HL-60 (cell line): ENCODE results near the gene CLCNKB.
"Not testable (repeated sequence)": the region's sequence is repeated elsewhere in the genome, so short reads cannot be mapped to it uniquely, and the experiment has no call there.

Experiments used
- DNase-seq, 2 experiments: peaks; one replicate each; pipeline ENCODE4 v3.0.0-alpha.2; 2010 to 2020; ENCODE audit warnings: low read depth in 1 of 2, low spot score in 1 of 2
- H3K27ac ChIP-seq: fragments of 250-450 bp; sonication (Bioruptor Pico); replicated peaks from 2 replicates; pipeline ENCODE4 v1.5.1; 2020; ENCODE audit warnings: mild to moderate bottlenecking, moderate library complexity
- H3K27me3 ChIP-seq: fragments of 250-450 bp; sonication (Bioruptor Pico); 2 replicates; pipeline ENCODE4 v1.5.1; 2021; ENCODE audit warnings: mild to moderate bottlenecking, moderate library complexity; ENCODE audit not compliant: insufficient read depth, poor library complexity, severe bottlenecking
- H3K4me3 ChIP-seq: replicated peaks from 2 replicates; pipeline ENCODE4 v1.5.1; 2011; ENCODE audit warnings: mild to moderate bottlenecking, control low read depth, low read length; ENCODE audit not compliant: insufficient read depth
- CTCF ChIP-seq: IDR thresholded peaks from one replicate; pipeline ENCODE4 v1.5.1; 2011; ENCODE audit warnings: low read length, control low read depth, inconsistent platforms; ENCODE audit not compliant: insufficient read depth
- GABPA ChIP-seq: IDR thresholded peaks from 2 replicates; pipeline ENCODE4 v1.6.1; 2012; ENCODE audit warnings: low read depth
- POLR2AphosphoS5 ChIP-seq: IDR thresholded peaks from 2 replicates; pipeline ENCODE4 v1.6.1; 2012; ENCODE audit warnings: low read depth
- REST ChIP-seq: IDR thresholded peaks from 2 replicates; pipeline ENCODE4 v1.6.1; 2012; ENCODE audit warnings: low read depth; ENCODE audit not compliant: insufficient replicate concordance
- SPI1 ChIP-seq: IDR thresholded peaks from 2 replicates; pipeline ENCODE4 v1.6.1; 2012; ENCODE audit warnings: low read depth, mild to moderate bottlenecking, borderline replicate concordance

The CLCNKB gene

DNA sequence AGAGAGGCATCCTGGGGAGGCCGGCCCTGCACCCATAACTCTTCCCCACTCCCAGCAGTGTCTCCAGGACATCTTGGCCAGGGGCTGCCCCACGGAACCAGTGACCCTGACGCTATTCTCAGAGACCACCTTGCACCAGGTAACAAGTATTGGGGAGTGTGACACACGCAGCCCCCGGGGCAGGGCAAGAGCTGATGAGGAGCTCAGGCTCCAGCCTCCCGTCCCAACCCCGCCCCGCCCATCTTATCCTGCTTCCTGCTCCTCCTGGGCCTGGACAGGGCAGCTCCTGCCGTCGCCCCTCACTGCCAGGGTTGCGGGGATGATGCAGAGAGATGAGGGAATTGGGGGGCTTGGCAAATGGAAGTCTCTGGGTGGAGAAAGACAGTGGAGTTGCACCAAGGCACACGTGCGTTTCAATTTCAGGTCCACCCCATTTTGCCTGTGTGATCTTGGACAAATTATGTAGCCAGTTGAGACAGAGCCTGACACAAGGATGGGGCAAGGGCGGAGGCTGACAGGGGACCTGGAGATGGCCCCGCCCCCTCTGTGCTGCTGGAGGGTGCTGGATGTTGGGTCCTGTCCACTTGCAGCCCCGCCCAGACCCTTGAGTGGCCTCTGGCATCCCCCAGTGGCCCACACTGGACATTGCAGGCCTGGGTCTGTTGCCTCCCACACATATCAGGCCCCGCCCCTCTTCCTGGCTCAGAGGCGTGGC, 11.0 kb upstream of the CLCNKB start:
- Histone ChIP-seq H3K27me3 (no peaks in the 10 kb centered on the region), H3K4me3 (no peak overlapping the region), H3K27ac (no peak overlapping the region)
- TF ChIP-seq REST (no peak), POLR2AphosphoS5 (no peak), CTCF (peak; percentile 68)
- DNase-seq, result peak; percentile 52 to 63

- H3K27me3 ChIP-seq, H3K4me3 ChIP-seq, DNase-seq, H3K27ac ChIP-seq: not testable (repeated sequence)
Observed at GRCh38 chr1:16033103-16033632, 10.4 kb upstream of the CLCNKB start.

DNA sequence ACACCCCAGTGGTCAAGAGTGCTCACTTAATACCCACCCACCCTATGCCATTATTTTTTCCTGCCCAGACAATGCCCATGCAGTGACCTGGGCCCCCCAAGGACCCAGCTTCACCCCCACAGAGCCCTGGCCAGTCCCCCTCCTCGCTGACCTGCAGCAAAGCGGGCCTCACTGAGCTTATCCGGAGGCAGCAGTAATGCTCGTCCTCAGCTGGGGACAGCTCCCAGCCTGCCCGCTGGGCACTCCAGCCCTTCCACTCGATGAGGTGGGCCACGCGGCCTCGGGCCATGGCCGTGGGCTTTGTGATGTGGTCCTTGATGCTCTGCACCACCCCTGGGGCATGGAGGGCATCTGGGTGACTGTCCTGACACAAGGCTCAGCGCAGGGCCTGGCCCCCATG, 7.1 kb upstream of the CLCNKB start:
- DNase-seq, H3K27ac ChIP-seq, H3K27me3 ChIP-seq, H3K4me3 ChIP-seq: not testable (repeated sequence)

DNA sequence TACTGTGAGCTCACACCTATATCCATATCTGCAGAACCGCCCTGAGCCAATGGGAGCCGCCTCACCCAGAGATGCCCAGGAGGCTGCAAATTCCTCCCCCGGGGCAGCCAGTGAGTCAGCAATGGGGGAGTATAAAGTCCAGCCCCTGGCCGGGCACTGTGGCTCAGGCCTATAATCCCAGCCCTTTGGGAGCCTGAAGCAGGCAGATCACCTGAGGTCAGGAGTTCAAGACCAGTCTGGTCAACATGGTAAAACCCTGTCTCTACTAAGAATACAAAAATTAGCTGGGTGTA, 5.0 kb upstream of the CLCNKB start:
- DNase-seq, result no peak
- Histone ChIP-seq H3K4me3 (no peak overlapping the region), H3K27ac (no peak overlapping the region), H3K27me3 (no peaks in the 10 kb centered on the region)
- TF ChIP-seq CTCF (no peak), SPI1 (no peak), POLR2AphosphoS5 (no peak), GABPA (no peak), REST (no peak)

DNA sequence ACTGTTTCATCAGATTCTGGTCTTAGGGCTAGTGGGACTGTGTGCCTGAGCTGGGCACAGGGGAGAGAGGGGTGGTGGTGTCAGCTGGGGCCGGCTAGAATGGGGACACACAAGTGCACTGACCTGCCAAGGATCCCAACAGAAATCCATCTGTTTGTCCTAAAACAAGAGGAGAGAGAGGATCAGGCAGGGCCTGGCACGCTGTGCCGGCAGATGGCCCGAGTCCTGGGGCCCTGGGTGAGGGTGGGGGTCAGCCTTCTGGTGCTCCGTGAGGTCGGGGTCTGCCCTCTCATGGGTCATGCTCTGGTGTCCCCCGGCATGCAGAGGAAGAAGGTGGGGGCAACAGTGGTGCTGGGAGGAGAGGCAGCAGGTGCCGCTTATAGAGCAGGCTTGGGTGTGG, 3.7 kb upstream of the CLCNKB start:
- not testable (repeated sequence) for DNase-seq, H3K4me3 ChIP-seq, H3K27me3 ChIP-seq, H3K27ac ChIP-seq
